CD4-positive, alpha-beta T cell treated with Interleukin-17A for 4 hours (primary cell): ENCODE measurements around the gene POU2F1.

Source experiments
- DNase-seq: peaks from one replicate; pipeline ENCODE4 v3.0.0-alpha.2; 2020; ENCODE audit warnings: mixed read lengths

The POU2F1 gene

GRCh38 chr1:167474191-167474641, 253.5 kb downstream of the POU2F1 start:
- peak; percentile 61 for DNase-seq

- no peak for DNase-seq
These were observed 255.4 kb downstream of the POU2F1 start for GRCh38 chr1:167476061-167476460.
